ENCODE data around the gene SHC3.

The SHC3 gene

DNA sequence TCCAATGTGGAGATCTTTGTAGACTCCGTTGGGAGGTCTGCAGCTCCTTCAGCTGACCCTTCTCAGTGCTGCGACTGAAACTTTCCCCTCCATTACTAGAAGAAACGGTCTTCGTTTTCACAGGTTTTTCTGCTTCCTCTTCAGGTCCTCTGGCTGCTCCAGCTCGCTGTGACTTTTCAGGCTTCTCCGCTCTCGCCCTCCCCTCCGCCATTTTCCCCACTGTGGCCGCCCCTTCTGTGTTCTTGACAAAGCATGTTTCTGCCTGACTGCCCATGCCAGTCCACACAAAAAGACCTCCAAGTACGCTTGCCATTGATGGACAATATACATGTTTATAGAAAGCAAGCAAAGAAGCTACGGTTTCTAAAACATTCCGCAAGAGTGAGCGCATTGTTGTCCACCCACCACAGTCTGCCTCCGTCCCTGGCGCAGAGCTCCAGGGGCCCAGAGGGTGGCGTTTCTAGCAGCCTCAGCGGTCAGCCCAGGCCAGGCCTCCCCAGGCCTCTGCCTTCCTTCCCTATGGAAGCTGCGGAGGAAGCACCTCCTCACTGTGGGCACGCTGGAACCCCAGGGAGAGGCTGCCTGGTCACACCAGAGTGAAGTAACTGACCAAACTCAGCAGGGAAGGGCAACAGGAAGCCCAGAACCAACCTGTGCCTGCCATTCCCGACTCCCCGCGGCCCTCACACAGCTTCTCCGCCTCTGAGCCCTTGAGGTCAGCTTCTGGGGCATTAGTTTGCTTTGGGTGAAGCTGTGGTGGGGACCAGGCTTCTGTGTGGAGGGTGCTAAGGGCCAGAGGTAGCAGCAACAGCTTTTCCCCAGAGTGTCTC, 207.3 kb downstream of the SHC3 start:
- no peak for FAIRE-seq
- no peak for DNase-seq (ENCODE audit: insufficient read length, low spot score)

- DNase-seq (ENCODE audit: insufficient read length, low spot score): no peak
- FAIRE-seq: no peak
Observed at GRCh38 chr9:88969646-88970373, 208.8 kb downstream of the SHC3 start.

- no peak for FAIRE-seq
- no peak for DNase-seq (ENCODE audit: insufficient read length, low spot score)
Observed at GRCh38 chr9:88968799-88969198, 209.8 kb downstream of the SHC3 start.

DNA sequence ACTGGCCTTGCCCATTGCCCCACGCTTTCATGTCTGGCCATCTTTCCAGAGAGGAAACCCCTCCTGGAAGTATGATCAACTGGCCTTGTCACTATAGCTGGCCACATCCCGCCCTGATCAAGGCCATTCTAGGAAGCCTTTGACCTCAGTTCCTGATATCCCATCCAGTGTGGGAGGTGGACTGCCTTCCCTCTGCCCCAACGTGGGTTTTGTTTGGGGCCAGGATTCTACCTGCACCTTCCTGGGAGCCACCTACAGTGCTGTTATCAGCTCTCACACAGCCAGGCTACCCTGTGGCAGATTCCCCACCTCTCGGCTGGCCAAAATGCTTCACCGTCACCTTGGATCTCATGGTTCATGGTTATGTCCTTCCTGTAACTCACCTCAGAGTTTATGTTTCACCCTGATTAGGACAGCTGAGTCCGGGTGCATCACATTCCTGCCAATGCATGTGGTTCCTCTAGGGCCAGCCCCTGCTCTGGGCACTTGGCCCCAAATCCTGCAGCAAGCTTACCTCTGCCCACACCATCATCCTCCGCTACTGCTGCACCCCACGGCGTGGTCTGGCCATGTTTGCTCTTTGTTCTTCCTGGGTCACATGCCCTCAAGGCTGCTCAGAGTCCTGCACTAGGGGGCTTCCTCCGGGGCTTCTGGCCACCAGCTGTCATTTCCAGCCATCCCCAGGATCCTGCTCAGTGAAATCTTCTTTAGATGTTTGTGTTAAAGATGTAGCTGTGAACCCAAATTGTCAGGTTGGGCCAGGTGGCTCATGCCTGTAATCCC, 211.5 kb downstream of the SHC3 start:
- no peak for DNase-seq (ENCODE audit: insufficient read length, low spot score)
- no peak for FAIRE-seq

DNA sequence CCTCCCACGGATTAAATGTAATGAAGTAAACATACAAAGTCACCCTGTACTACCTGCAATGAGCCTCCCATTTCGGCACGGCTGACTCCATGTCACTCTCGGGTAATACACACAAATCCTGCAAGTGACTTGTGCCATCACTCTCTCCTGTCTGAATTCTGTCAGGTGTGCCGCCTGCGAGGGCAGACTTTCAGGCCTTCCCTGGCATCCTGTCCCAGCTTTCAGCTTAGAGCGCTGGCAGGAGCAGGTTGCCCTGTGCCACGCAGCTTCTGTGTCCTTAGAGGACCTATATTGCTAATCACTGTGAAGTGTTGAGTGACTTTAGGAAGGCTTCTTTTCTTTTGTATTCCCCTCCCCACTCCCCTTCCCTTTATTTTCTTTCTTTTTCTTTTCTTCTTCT, 213.1 kb downstream of the SHC3 start:
- FAIRE-seq (no peak), DNase-seq (ENCODE audit: insufficient read length, low spot score) (no peak)

DNA sequence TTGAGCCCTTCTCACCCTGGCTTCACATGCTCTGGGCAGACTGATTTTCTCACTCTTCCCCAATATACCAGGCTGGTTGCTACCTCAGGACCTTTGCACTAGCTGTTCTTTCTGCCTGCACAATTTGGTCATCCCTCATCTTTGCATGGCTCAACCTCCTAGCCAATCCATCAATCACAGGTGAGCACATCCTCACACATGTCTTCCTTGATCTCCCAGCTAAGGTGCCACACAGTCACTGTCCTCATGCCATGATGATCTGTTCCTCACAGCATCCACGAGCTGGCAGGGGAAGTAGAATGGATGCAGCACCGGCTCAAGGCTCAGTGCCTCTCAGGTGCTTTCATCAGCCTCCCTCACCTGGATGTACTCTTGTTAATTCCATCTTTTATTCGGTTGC, 218.0 kb downstream of the SHC3 start:
- no peak for DNase-seq (ENCODE audit: insufficient read length, low spot score)
- no peak for FAIRE-seq

- DNase-seq (ENCODE audit: insufficient read length, low spot score) (no peak), FAIRE-seq (no peak)
Observed at GRCh38 chr9:88959727-88960469, 218.7 kb downstream of the SHC3 start.

DNA sequence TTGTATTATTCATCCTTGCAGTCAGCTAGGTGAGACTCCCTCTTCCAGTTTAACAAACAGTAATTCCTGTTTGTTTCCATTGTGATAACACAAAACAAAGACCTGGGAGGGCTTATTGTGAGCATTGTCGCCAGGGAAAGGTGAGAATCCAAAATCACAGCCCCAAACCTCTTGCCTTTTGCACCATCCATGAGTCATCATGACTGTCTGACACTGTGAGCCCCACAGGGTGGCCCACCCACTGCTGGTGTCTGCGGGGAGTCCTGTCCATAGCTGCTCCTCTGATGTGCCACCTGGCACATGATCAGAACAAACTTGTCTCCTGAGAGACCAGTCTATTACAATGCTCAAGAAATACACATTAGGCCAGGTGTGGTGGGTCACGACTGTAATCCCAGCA, 221.1 kb downstream of the SHC3 start:
- no peak for FAIRE-seq
- no peak for DNase-seq (ENCODE audit: insufficient read length, low spot score)
